Neuronal stem cell (in vitro differentiated cells): ENCODE results near the gene AFAP1.

Source experiments
- DNase-seq: peaks from one replicate; pipeline ENCODE4 v3.0.0-alpha.2; 2013; ENCODE audit warnings: low spot score
- H2AFZ ChIP-seq: one replicate; pipeline ENCODE4 v1.6.1; 2013; ENCODE audit warnings: mild to moderate bottlenecking, low read length, inconsistent platforms
- H2AK5ac ChIP-seq: 2 replicates; pipeline ENCODE4 v1.6.1; 2013; ENCODE audit warnings: low read depth, mild to moderate bottlenecking, inconsistent platforms, low read length, moderate library complexity, mixed read lengths
- H2BK120ac ChIP-seq: 2 replicates; pipeline ENCODE4 v1.6.1; 2013; ENCODE audit warnings: low read depth, mild to moderate bottlenecking, inconsistent platforms, low read length, moderate library complexity, mixed read lengths
- H2BK12ac ChIP-seq: one replicate; pipeline ENCODE4 v1.6.1; 2013; ENCODE audit warnings: low read length, inconsistent platforms
- H2BK15ac ChIP-seq: 2 replicates; pipeline ENCODE4 v1.6.1; 2013; ENCODE audit warnings: mild to moderate bottlenecking, low read length, inconsistent platforms, mixed read lengths
- H2BK5ac ChIP-seq: one replicate; pipeline ENCODE4 v1.6.1; 2013; ENCODE audit warnings: inconsistent platforms, mild to moderate bottlenecking, low read length, moderate library complexity
- H3K14ac ChIP-seq: one replicate; pipeline ENCODE4 v1.6.1; 2013; ENCODE audit warnings: low read length, inconsistent platforms
- H3K18ac ChIP-seq: 2 replicates; pipeline ENCODE4 v1.6.1; 2013; ENCODE audit warnings: low read length, inconsistent platforms
- H3K23ac ChIP-seq: 2 replicates; pipeline ENCODE4 v1.6.1; 2013; ENCODE audit warnings: low read depth, mild to moderate bottlenecking, mixed read lengths, low read length, inconsistent platforms; ENCODE audit not compliant: poor library complexity
- H3K27ac ChIP-seq: replicated peaks from 3 replicates; pipeline ENCODE4 v1.5.1; 2013; ENCODE audit warnings: low read length, inconsistent platforms
- H3K27me3 ChIP-seq, 3 experiments: 2 replicates each; pipeline ENCODE4 v1.6.1; 2013; ENCODE audit warnings: low read length in 3 of 3, mild to moderate bottlenecking in 2 of 3, inconsistent platforms in 1 of 3, low read depth in 1 of 3, mixed read lengths in 1 of 3, moderate library complexity in 1 of 3; ENCODE audit not compliant: control insufficient read depth in 3 of 3, insufficient read depth in 3 of 3
- H3K36me3 ChIP-seq, 2 donors: replicated peaks in 1 of 2; 2 replicates each; pipeline ENCODE4 v1.6.1; 2013; ENCODE audit warnings: low read length in 2 of 2; ENCODE audit not compliant: control insufficient read depth in 2 of 2, insufficient read depth in 2 of 2
- H3K4ac ChIP-seq: 2 replicates; pipeline ENCODE4 v1.6.1; 2013; ENCODE audit warnings: inconsistent platforms, mild to moderate bottlenecking, low read length, moderate library complexity
- H3K4me1 ChIP-seq, 2 donors: 1 replicate in 1 of 2; 2 replicates in 1 of 2; pipeline ENCODE4 v1.6.1; 2013; ENCODE audit warnings: low read length in 2 of 2, low read depth in 1 of 2; ENCODE audit not compliant: control insufficient read depth in 2 of 2, insufficient read depth in 1 of 2
- H3K4me2 ChIP-seq: one replicate; pipeline ENCODE4 v1.6.1; 2013; ENCODE audit warnings: mild to moderate bottlenecking, low read length, inconsistent platforms; ENCODE audit not compliant: insufficient read depth, poor library complexity, severe bottlenecking
- H3K4me3 ChIP-seq, 2 donors: 2 replicates each; pipeline ENCODE4 v1.5.1; 2013; ENCODE audit warnings: low read length in 2 of 2, mild to moderate bottlenecking in 2 of 2, inconsistent platforms in 1 of 2, moderate library complexity in 1 of 2
- H3K79me1 ChIP-seq: one replicate; pipeline ENCODE4 v1.6.1; 2013; ENCODE audit warnings: low read depth, mild to moderate bottlenecking, inconsistent platforms, low read length, moderate library complexity
- H3K9ac ChIP-seq: one replicate; pipeline ENCODE4 v1.6.1; 2013; ENCODE audit warnings: mild to moderate bottlenecking, low read depth, low read length, inconsistent platforms; ENCODE audit not compliant: poor library complexity
- H3K9me3 ChIP-seq, 2 donors: replicated peaks in 1 of 2; 2 replicates each; pipeline versions ENCODE3 to v1.6.1; 2013; ENCODE audit warnings: low read length in 2 of 2, mild to moderate bottlenecking in 2 of 2, inconsistent platforms in 1 of 2, low read depth in 1 of 2, mixed read lengths in 1 of 2, moderate library complexity in 1 of 2; ENCODE audit not compliant: control insufficient read depth in 2 of 2, insufficient read depth in 1 of 2
- H4K8ac ChIP-seq: one replicate; pipeline ENCODE4 v1.6.1; 2013; ENCODE audit warnings: low read depth, mild to moderate bottlenecking, inconsistent platforms, low read length, moderate library complexity
- H4K91ac ChIP-seq: one replicate; pipeline ENCODE4 v1.6.1; 2013; ENCODE audit warnings: low read length, low read depth, mild to moderate bottlenecking, inconsistent platforms; ENCODE audit not compliant: poor library complexity
- WGBS, 2 donors: extraction: QIAGEN DNeasy Blood & Tissue Kit; methylation state at CpG; one replicate each; pipeline ENCODE4 v1.1.7; 2013; ENCODE audit warnings: missing lambda C conversion rate in 2 of 2, mixed read lengths in 1 of 2; ENCODE audit not compliant: insufficient read length in 2 of 2, insufficient replicate concordance in 1 of 2; ENCODE audit errors: extremely low coverage in 2 of 2; 5-methylcytosine and 5-hydroxymethylcytosine counted together

Gene AFAP1

DNA sequence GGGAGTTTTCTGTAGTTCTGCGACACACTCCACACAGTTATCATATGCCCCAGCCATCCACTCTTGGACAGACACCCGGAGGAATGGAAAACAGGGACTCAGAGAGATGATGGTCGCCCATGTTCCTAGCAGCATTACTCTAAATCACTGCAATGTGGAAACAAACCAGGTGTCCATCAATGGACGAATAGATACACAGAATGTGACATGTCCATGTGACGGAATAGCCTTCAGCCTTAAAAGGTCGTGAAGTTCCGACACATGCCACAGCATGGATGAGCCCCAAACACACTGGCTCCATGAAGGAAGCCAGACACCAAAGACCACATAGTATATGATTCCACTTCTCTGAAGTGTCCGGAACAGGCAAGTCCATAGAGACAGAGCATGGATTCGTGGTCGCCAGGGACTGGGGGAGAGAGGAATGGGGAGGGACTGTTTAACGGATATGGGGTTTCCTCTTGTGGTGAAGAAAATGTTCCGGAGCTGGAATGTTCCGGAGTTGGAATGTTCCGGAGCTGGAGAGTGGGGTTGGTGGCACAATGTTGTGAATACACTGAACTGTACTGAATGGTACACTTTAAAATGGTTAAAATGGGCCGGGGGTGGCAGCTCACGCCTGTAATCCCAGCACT lies 28.7 kb upstream of the AFAP1 start:
- Histone ChIP-seq H2AFZ (no peak overlapping the region), H3K4me3 (no peak overlapping the region)
- WGBS, 2 donors, result no CpG with 5 or more reads among the region's 16 CpGs

DNA sequence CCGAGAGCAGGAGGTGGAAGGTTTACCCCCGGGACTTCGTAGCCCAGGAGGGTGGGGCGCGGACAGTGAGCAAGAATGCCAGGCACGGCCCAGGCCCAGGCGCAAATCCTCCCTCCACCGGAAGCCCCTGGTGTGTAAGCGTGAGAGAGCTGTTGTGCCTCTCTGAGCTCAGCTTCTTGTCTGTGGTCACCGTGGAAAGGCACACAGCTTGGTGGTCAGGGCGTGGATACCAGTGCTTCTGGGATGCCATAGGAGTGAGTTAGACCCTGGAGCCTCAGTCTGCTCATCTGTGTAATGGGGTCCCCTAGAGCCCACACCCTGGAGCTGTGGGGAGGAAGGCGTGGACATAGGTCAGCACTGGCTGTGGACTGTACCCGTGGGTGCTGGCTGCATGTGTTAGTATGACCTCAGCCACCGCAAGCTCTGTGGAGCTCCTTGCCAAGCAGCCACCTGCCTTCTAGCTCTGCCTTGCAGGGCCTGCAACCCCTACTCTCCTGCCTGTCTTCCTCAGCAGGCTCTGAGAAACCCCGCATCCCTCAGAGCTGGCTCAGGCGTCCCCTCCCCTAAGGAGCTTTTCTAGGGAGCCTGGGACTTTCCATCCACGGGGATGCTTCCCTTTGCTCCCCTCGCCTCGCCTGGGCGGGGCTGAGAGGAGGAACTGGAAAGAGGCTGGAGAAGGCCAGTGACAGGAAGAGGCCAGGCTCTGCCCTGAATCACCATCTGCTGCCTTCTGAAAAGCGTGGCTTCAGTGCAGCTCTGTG lies 28.0 kb upstream of the AFAP1 start:
- Histone ChIP-seq H3K4me2 (no peak overlapping the region), H2BK12ac (no peak overlapping the region), H2BK120ac (no peak overlapping the region), H4K8ac (no peak overlapping the region), H3K9me3 (no peaks in the 10 kb centered on the region), H2AK5ac (peak overlapping the region; percentile 25), H3K14ac (no peak overlapping the region), H3K18ac (peak overlapping the region; percentile 17), H2BK5ac (no peak overlapping the region), H3K27me3 (peaks cover 0 to 8% (median 0%) of the 10 kb centered on the region in 3 experiments), H3K27ac (no peak overlapping the region), H3K4ac (no peak overlapping the region), H3K4me3 (peak overlapping the region in 1 of 2 donors; percentile 19), H3K9ac (no peak overlapping the region), H3K79me1 (no peaks in the 10 kb centered on the region), H3K36me3 (no peaks in the 10 kb centered on the region), H2BK15ac (peak overlapping the region; percentile 41), H2AFZ (no peak overlapping the region), H3K4me1 (peaks cover 8 to 17% of the 10 kb centered on the region in 2 donors), H3K23ac (no peak overlapping the region), H4K91ac (no peak overlapping the region)
- DNase-seq, result no peak
- no CpG with 5 or more reads among the region's 21 CpGs for WGBS, 2 donors

More for the DNA sequence above, 28.7 kb upstream of the AFAP1 start:
- Histone ChIP-seq H3K9ac (no peak overlapping the region), H2BK120ac (no peak overlapping the region), H2BK5ac (no peak overlapping the region), H3K27ac (no peak overlapping the region), H2AK5ac (no peak overlapping the region), H3K14ac (no peak overlapping the region), H2BK12ac (no peak overlapping the region), H3K4ac (no peak overlapping the region), H3K4me1 (peaks cover 8 to 17% of the 10 kb centered on the region in 2 donors), H3K36me3 (no peaks in the 10 kb centered on the region), H4K91ac (no peak overlapping the region), H3K27me3 (peaks cover 0 to 8% (median 0%) of the 10 kb centered on the region in 3 experiments), H4K8ac (no peak overlapping the region), H3K9me3 (no peaks in the 10 kb centered on the region), H3K23ac (no peak overlapping the region), H3K4me2 (no peak overlapping the region), H3K79me1 (no peaks in the 10 kb centered on the region), H2BK15ac (peak overlapping the region; percentile 29), H3K18ac (no peak overlapping the region)
- no peak for DNase-seq

DNA sequence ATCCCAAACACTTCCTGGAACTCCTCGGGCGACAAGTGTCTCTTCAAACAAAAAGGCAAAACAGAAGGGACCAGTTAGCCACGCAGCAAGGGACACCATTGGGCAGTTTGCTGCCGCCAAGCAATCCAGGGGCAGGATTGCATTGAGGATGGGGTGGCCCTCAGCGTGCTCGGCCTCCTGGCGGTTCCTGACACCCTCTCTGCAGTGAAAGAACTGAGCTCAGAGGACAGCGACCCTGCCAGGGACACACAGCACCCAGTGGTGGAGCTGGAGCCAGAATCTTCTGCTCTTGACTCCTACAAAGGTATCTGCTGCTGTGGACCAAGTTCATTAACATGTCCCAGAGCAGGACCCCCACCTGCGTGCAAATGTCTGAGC lies 27.4 kb upstream of the AFAP1 start:
- peaks cover 0 to 8% (median 0%) of the 10 kb centered on the region in 3 experiments for H3K27me3 ChIP-seq
- H2BK120ac ChIP-seq, result no peak overlapping the region
- H3K4me2 ChIP-seq, result no peak overlapping the region
- no peak overlapping the region for H4K8ac ChIP-seq
- H3K9me3 ChIP-seq, result no peaks in the 10 kb centered on the region
- H3K4ac ChIP-seq, result no peak overlapping the region
- no peak overlapping the region for H3K4me3 ChIP-seq
- peak overlapping the region; percentile 61 for H2AFZ ChIP-seq
- H3K79me1 ChIP-seq, result no peaks in the 10 kb centered on the region
- H3K27ac ChIP-seq, result no peak overlapping the region
- H3K18ac ChIP-seq, result peak overlapping the region; percentile 67
- no peak overlapping the region for H2BK12ac ChIP-seq
- H3K9ac ChIP-seq, result no peak overlapping the region
- no peak overlapping the region for H2AK5ac ChIP-seq
- H3K4me1 ChIP-seq, result peaks cover 7 to 17% of the 10 kb centered on the region in 2 donors
- H4K91ac ChIP-seq, result no peak overlapping the region
- no peak overlapping the region for H2BK5ac ChIP-seq
- H3K36me3 ChIP-seq, result no peaks in the 10 kb centered on the region
- H3K23ac ChIP-seq, result no peak overlapping the region
- H2BK15ac ChIP-seq, result no peak overlapping the region
- WGBS, 2 donors, result no CpG with 5 or more reads among the region's 9 CpGs
- DNase-seq, result no peak
- H3K14ac ChIP-seq, result no peak overlapping the region

DNA sequence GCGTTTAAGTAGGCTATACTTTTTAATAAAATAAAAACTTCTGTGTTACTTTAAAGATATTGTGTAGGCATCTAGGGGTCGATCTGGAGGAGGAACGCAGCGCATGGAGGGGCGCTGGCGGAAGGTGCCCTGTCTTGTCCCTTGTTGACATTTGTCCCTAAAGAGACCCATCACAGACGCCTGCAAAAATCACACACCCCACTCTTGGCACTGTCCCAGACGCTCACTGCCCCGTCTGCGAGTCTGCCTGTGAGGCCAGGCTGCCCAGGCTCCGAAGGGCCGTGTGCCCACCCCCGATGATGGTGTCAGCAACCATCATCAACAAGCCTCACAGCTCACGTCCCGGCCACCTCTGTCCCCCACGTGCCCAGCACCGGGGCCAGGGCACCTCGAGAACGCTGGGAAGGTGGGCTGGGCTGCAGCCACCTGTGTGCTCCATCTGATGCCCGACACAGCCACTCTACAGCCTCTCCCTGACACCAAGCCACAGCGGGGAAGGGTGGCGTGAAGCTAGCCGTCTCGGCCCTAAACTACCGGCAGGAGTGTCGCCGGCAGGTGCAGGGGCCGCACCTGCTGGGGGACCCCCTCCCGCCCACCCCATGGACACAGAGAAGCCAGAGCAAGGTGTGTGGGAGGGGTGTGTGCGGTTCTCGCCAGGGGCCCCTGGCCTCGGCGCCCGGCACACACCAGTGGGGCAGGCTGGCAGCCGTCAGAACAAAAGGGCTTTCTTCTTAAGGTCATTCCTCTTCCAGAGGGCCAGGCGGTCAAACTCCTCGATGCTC lies 26.8 kb upstream of the AFAP1 start:
- peaks cover 0 to 8% (median 0%) of the 10 kb centered on the region in 3 experiments for H3K27me3 ChIP-seq
- no CpG with 5 or more reads among the region's 37 CpGs for WGBS, 2 donors
- H3K4me3 ChIP-seq, result no peak overlapping the region
- H2BK120ac ChIP-seq, result no peak overlapping the region
- H3K14ac ChIP-seq, result no peak overlapping the region
- no peak for DNase-seq
- H2AK5ac ChIP-seq, result peak overlapping the region; percentile 13
- H3K79me1 ChIP-seq, result no peaks in the 10 kb centered on the region
- peak overlapping the region; percentile 70 for H3K23ac ChIP-seq
- H3K9me3 ChIP-seq, result no peaks in the 10 kb centered on the region
- no peak overlapping the region for H3K4me2 ChIP-seq
- H2BK12ac ChIP-seq, result no peak overlapping the region
- H3K4me1 ChIP-seq, result peaks cover 7 to 17% of the 10 kb centered on the region in 2 donors
- H3K36me3 ChIP-seq, result no peaks in the 10 kb centered on the region
- no peak overlapping the region for H4K8ac ChIP-seq
- no peak overlapping the region for H3K27ac ChIP-seq
- no peak overlapping the region for H3K4ac ChIP-seq
- no peak overlapping the region for H2BK5ac ChIP-seq
- H4K91ac ChIP-seq, result no peak overlapping the region
- H2BK15ac ChIP-seq, result no peak overlapping the region
- peak overlapping the region; percentile 9 for H3K9ac ChIP-seq
- peak overlapping the region; percentile 32 for H3K18ac ChIP-seq
- H2AFZ ChIP-seq, result peak overlapping the region; percentile 61
